Measurements from ENCODE around the gene UBE2U. TPM values are rescaled to one million over a fixed set of nuclear protein-coding genes. Genes with fewer than 3 reads are reported as not detected.

Gene UBE2U
- total RNA-seq, 2 donors from 2014 or later, result not detected

GRCh38 chr1:64163970-64164369 lies 39.5 kb upstream of the UBE2U start:
- H3K9me3 ChIP-seq (ENCODE audit: control insufficient read depth, low read length), result peaks cover 19% of the 10 kb centered on the region
- H3K9me3 Mint-ChIP-seq, result peaks cover 6% of the 10 kb centered on the region
- H3K27ac ChIP-seq (ENCODE audit: low read depth, low read length), result no peak overlapping the region
- H3K27me3 ChIP-seq (ENCODE audit: control insufficient read depth, insufficient read depth, low read length, poor library complexity, severe bottlenecking), result no peaks in the 10 kb centered on the region
- peaks cover 26% of the 10 kb centered on the region for H3K4me1 Mint-ChIP-seq
- WGBS, 2 experiments (ENCODE audit: insufficient coverage in 1 of 2, insufficient read length in 1 of 2), result 63 to 91% methylated on average over 1 of the region's 1 CpG
- H3K4me3 ChIP-seq (ENCODE audit: low read length), result no peak overlapping the region
- no peaks in the 10 kb centered on the region for H3K27me3 Mint-ChIP-seq (ENCODE audit: insufficient read depth)
- H3K36me3 Mint-ChIP-seq (ENCODE audit: low read depth), result peaks cover 68% of the 10 kb centered on the region
- no peak overlapping the region for H3K27ac Mint-ChIP-seq
- H3K4me1 ChIP-seq (ENCODE audit: control insufficient read depth, insufficient read depth, low read length), result peaks cover 19% of the 10 kb centered on the region
- no peak overlapping the region for H3K4me3 Mint-ChIP-seq
- no peak overlapping the region for H3K9ac ChIP-seq (ENCODE audit: extremely low read depth, low read length, poor library complexity, severe bottlenecking)
- DNase-seq, result peak; percentile 60
- peak; percentile 74 for TF ChIP-seq CTCF (conservative IDR thresholded peaks at IDR 0.05)
- peaks cover 45% of the 10 kb centered on the region for H3K36me3 ChIP-seq (ENCODE audit: control insufficient read depth, insufficient read depth, low read length)

GRCh38 chr1:64166629-64167028 lies 36.8 kb upstream of the UBE2U start:
- H3K27ac ChIP-seq (ENCODE audit: low read depth, low read length), result no peak overlapping the region
- Mint-ChIP-seq H3K4me3 (no peak overlapping the region), H3K27ac (no peak overlapping the region), H3K36me3 (ENCODE audit: low read depth) (peaks cover 80% of the 10 kb centered on the region), H3K27me3 (ENCODE audit: insufficient read depth) (no peaks in the 10 kb centered on the region), H3K9me3 (peaks cover 28% of the 10 kb centered on the region), H3K4me1 (peaks cover 25% of the 10 kb centered on the region)
- 91 to 100% methylated on average over 1 to 3 of the region's 3 CpGs for WGBS, 2 experiments (ENCODE audit: insufficient coverage in 1 of 2, insufficient read length in 1 of 2)
- DNase-seq, result no peak
- H3K27me3 ChIP-seq (ENCODE audit: control insufficient read depth, insufficient read depth, low read length, poor library complexity, severe bottlenecking), result no peaks in the 10 kb centered on the region
- peaks cover 37% of the 10 kb centered on the region for H3K36me3 ChIP-seq (ENCODE audit: control insufficient read depth, insufficient read depth, low read length)
- H3K9ac ChIP-seq (ENCODE audit: extremely low read depth, low read length, poor library complexity, severe bottlenecking), result no peak overlapping the region
- TF ChIP-seq CTCF (conservative IDR thresholded peaks at IDR 0.05), result no peak
- H3K4me3 ChIP-seq (ENCODE audit: low read length), result no peak overlapping the region
- peaks cover 33% of the 10 kb centered on the region for H3K9me3 ChIP-seq (ENCODE audit: control insufficient read depth, low read length)
- peaks cover 12% of the 10 kb centered on the region for H3K4me1 ChIP-seq (ENCODE audit: control insufficient read depth, insufficient read depth, low read length)

- no peaks in the 10 kb centered on the region for H3K27me3 ChIP-seq (ENCODE audit: control insufficient read depth, insufficient read depth, low read length, poor library complexity, severe bottlenecking)
- peaks cover 25% of the 10 kb centered on the region for H3K4me1 Mint-ChIP-seq
- no peak overlapping the region for H3K27ac Mint-ChIP-seq
- H3K27me3 Mint-ChIP-seq (ENCODE audit: insufficient read depth), result no peaks in the 10 kb centered on the region
- no peak for DNase-seq
- H3K4me1 ChIP-seq (ENCODE audit: control insufficient read depth, insufficient read depth, low read length), result peaks cover 7% of the 10 kb centered on the region
- H3K36me3 Mint-ChIP-seq (ENCODE audit: low read depth), result peaks cover 81% of the 10 kb centered on the region
- H3K4me3 ChIP-seq (ENCODE audit: low read length), result no peak overlapping the region
- 70 to 77% methylated on average over 2 of the region's 2 CpGs for WGBS, 2 experiments (ENCODE audit: insufficient coverage in 1 of 2, insufficient read length in 1 of 2)
- peaks cover 28% of the 10 kb centered on the region for H3K9me3 Mint-ChIP-seq
- no peak overlapping the region for H3K9ac ChIP-seq (ENCODE audit: extremely low read depth, low read length, poor library complexity, severe bottlenecking)
- peaks cover 33% of the 10 kb centered on the region for H3K9me3 ChIP-seq (ENCODE audit: control insufficient read depth, low read length)
- peaks cover 37% of the 10 kb centered on the region for H3K36me3 ChIP-seq (ENCODE audit: control insufficient read depth, insufficient read depth, low read length)
- no peak overlapping the region for H3K4me3 Mint-ChIP-seq
- H3K27ac ChIP-seq (ENCODE audit: low read depth, low read length), result no peak overlapping the region
- no peak for TF ChIP-seq CTCF (conservative IDR thresholded peaks at IDR 0.05)
Observed at GRCh38 chr1:64167176-64167575, 36.2 kb upstream of the UBE2U start.

Measured in endodermal cell (in vitro differentiated cells).